Liver (tissue), 9 donors: ENCODE data around the gene PTPRN2. TPM values are rescaled to one million over a fixed set of nuclear protein-coding genes. Genes with fewer than 3 reads are reported as not detected.

Experiments
- DNase-seq: peaks from one replicate; pipeline ENCODE4 v3.0.0-alpha.2; 2017; ENCODE audit warnings: low spot score
- H3K27ac ChIP-seq, 2 donors: one replicate each; pipeline ENCODE4 v1.7.0; 2013; ENCODE audit warnings: inconsistent platforms in 2 of 2, low read length in 2 of 2, control low read depth in 1 of 2, low read depth in 1 of 2, mild to moderate bottlenecking in 1 of 2
- H3K27me3 ChIP-seq, 4 donors: one replicate each; pipeline versions ENCODE4 v1.6.1 to v1.7.0; 2013; ENCODE audit warnings: low read length in 3 of 4, inconsistent platforms in 1 of 4, mild to moderate bottlenecking in 1 of 4, moderate library complexity in 1 of 4; ENCODE audit not compliant: control insufficient read depth in 4 of 4, insufficient read depth in 4 of 4
- H3K36me3 ChIP-seq, 4 donors: one replicate each; pipeline versions ENCODE4 v1.6.1 to v1.7.0; 2013; ENCODE audit warnings: low read length in 3 of 4, mild to moderate bottlenecking in 3 of 4, low read depth in 1 of 4, moderate library complexity in 1 of 4; ENCODE audit not compliant: control insufficient read depth in 4 of 4, insufficient read depth in 3 of 4
- H3K4me1 ChIP-seq, 4 donors: one replicate each; pipeline versions ENCODE4 v1.6.1 to v1.7.0; 2013; ENCODE audit warnings: low read length in 3 of 4, mild to moderate bottlenecking in 3 of 4, moderate library complexity in 1 of 4; ENCODE audit not compliant: control insufficient read depth in 4 of 4, insufficient read depth in 4 of 4
- H3K4me3 ChIP-seq, 3 donors: one replicate each; pipeline versions ENCODE4 v1.6.1 to v1.7.0; 2013; ENCODE audit warnings: low read length in 3 of 3, control low read depth in 1 of 3, low read depth in 1 of 3, mild to moderate bottlenecking in 1 of 3
- H3K9ac ChIP-seq, 2 donors: one replicate each; pipeline ENCODE4 v1.7.0; 2013; ENCODE audit warnings: low read length in 2 of 2, mild to moderate bottlenecking in 2 of 2, moderate library complexity in 2 of 2, control low read depth in 1 of 2, low read depth in 1 of 2
- H3K9me3 ChIP-seq, 4 donors: one replicate each; pipeline versions ENCODE4 v1.6.1 to v1.7.0; 2013; ENCODE audit warnings: low read length in 3 of 4; ENCODE audit not compliant: control insufficient read depth in 4 of 4
- ATF3 ChIP-seq: IDR thresholded peaks from 2 replicates; pipeline ENCODE4 v1.6.1; 2016; ENCODE audit warnings: antibody characterized with exemption
- CTCF ChIP-seq: fragments of 150-350 bp; IDR thresholded peaks from 2 replicates; pipeline ENCODE4 v1.5.1; 2017; ENCODE audit warnings: improper control_type of control experiment, low read depth, low read length; ENCODE audit not compliant: missing input control
- EGR1 ChIP-seq, 2 donors: IDR thresholded peaks; 2 replicates each; pipeline ENCODE4 v1.6.1; 2016 to 2018; ENCODE audit warnings: antibody characterized with exemption in 2 of 2, low read depth in 2 of 2
- FOXA1 ChIP-seq: IDR thresholded peaks from 2 replicates; pipeline ENCODE4 v1.6.1; 2016; ENCODE audit warnings: antibody characterized with exemption
- FOXA2 ChIP-seq: IDR thresholded peaks from 2 replicates; pipeline ENCODE4 v1.6.1; 2016; ENCODE audit warnings: antibody characterized with exemption
- GABPA ChIP-seq, 2 donors: IDR thresholded peaks in 1 of 2; conservative IDR thresholded peaks in 1 of 2; 2 replicates each; pipeline ENCODE4 v1.6.1; 2016; ENCODE audit warnings: antibody characterized with exemption in 2 of 2, mild to moderate bottlenecking in 1 of 2, moderate library complexity in 1 of 2
- HNF4A ChIP-seq, 2 donors: conservative IDR thresholded peaks; 2 replicates each; pipeline ENCODE4 v1.6.1; 2016; ENCODE audit warnings: antibody characterized with exemption in 2 of 2, mild to moderate bottlenecking in 2 of 2
- HNF4G ChIP-seq: IDR thresholded peaks from 2 replicates; pipeline ENCODE4 v1.6.1; 2016; ENCODE audit warnings: antibody characterized with exemption
- JUND ChIP-seq, 2 donors: IDR thresholded peaks; 2 replicates each; pipeline ENCODE4 v1.6.1; 2016; ENCODE audit warnings: antibody characterized with exemption in 2 of 2
- NR2F2 ChIP-seq: IDR thresholded peaks from 2 replicates; pipeline ENCODE4 v1.6.1; 2016; ENCODE audit warnings: antibody characterized with exemption
- RXRA ChIP-seq, 2 donors: IDR thresholded peaks; 2 replicates each; pipeline ENCODE4 v1.6.1; 2017 to 2018; ENCODE audit warnings: antibody characterized with exemption in 2 of 2, mild to moderate bottlenecking in 1 of 2
- SP1 ChIP-seq: IDR thresholded peaks from 2 replicates; pipeline ENCODE4 v1.6.1; 2018; ENCODE audit warnings: antibody characterized with exemption, mild to moderate bottlenecking
- TAF1 ChIP-seq: conservative IDR thresholded peaks from 2 replicates; pipeline ENCODE4 v1.6.1; 2016; ENCODE audit warnings: antibody characterized with exemption, mild to moderate bottlenecking
- YY1 ChIP-seq: IDR thresholded peaks from 2 replicates; pipeline ENCODE4 v1.6.1; 2016; ENCODE audit warnings: antibody characterized with exemption, mild to moderate bottlenecking
- WGBS: extraction: QIAGEN DNeasy Blood & Tissue Kit; methylation state at CpG from one replicate; pipeline ENCODE4 v1.1.7; 2013; 5-methylcytosine and 5-hydroxymethylcytosine counted together
- polyA plus RNA-seq, 2 donors: library from polyadenylated mRNA; stranded (reverse) in 1 of 2; unstranded in 1 of 2; fragments of 200-250 nt in 1 of 2; fragments of >200 nt in 1 of 2; fragmentation: Nextera tagmentation in 1 of 2; extraction: Ambion mirVana in 1 of 2; gene quantifications; one replicate each; pipeline versions ENCODE4 v1.2.1 to v1.2.3, GENCODE V29; 2013 to 2015
- total RNA-seq, 2 donors: library from RNA; depleted of rRNA; stranded (reverse); fragments of >200 nt; gene quantifications; one replicate each; pipeline ENCODE4 v1.2.3, GENCODE V29; 2014
- TF ChIP-seq, protein P1 (sequence below): IDR thresholded peaks from 2 replicates; pipeline ENCODE4 v1.6.1; 2016; ENCODE audit warnings: antibody characterized with exemption
- TF ChIP-seq, protein P2 (sequence below): IDR thresholded peaks from 2 replicates; pipeline ENCODE4 v1.6.1; 2016; ENCODE audit warnings: antibody characterized with exemption
- donor health status: healthy.
- donor health status: healthy.
- donor health status: healthy.
- donor health status: healthy.
- donor health status: healthy.

PTPRN2 gene
- total and polyA plus RNA-seq, 4 donors, result 0.75 to 1.9 (median 1.1) TPM

GRCh38 chr7:157654350-157654749 is 933.3 kb downstream of the PTPRN2 start:
- no peaks in the 10 kb centered on the region for H3K4me1 ChIP-seq
- DNase-seq, result no peak
- H3K27me3 ChIP-seq, result no peaks in the 10 kb centered on the region
- TF ChIP-seq NR2F2 (no peak), HNF4A (conservative IDR thresholded peaks at IDR 0.05) (no peak)
- H3K9ac ChIP-seq, result no peak overlapping the region
- H3K27ac ChIP-seq, result no peak overlapping the region
- 90% methylated on average over 14 of the region's 14 CpGs for WGBS
- no peak overlapping the region for H3K4me3 ChIP-seq
- no peaks in the 10 kb centered on the region for H3K36me3 ChIP-seq
- no peaks in the 10 kb centered on the region for H3K9me3 ChIP-seq

DNA sequence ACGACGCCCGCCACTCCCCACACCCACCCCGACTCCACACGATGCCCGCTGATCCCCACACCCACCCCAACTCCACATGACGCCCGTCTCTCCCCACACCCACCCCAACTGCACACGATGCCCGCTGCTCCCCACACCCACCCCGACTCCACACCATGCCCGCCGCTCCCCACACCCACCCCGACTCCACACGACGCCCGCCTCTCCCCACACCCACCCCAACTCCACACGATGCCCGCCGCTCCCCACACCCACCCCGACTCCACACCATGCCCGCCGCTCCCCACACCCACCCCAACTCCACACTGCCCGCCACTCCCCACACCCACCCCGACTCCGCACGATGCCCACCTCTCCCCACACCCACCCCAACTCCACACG is 933.8 kb downstream of the PTPRN2 start:
- Histone ChIP-seq H3K4me1 (no peaks in the 10 kb centered on the region), H3K9me3 (no peaks in the 10 kb centered on the region), H3K27ac (no peak overlapping the region), H3K27me3 (no peaks in the 10 kb centered on the region), H3K4me3 (no peak overlapping the region), H3K36me3 (no peaks in the 10 kb centered on the region), H3K9ac (no peak overlapping the region)
- DNase-seq, result no peak
- whole genome bisulfite sequencing, result 91% methylated on average over 21 of the region's 28 CpGs
- TF ChIP-seq JUND (IDR thresholded peaks at IDR 0.05) (no peak), EGR1 (IDR thresholded peaks at IDR 0.05; ENCODE audit: low read depth in 2 of 2) (no peak), HNF4A (conservative IDR thresholded peaks at IDR 0.05) (no peak), YY1 (no peak), GABPA (IDR thresholded peaks at IDR 0.05 in 1 of 2, conservative IDR thresholded peaks at IDR 0.05 in 1 of 2) (no peak)
- TF ChIP-seq, protein P1, sequence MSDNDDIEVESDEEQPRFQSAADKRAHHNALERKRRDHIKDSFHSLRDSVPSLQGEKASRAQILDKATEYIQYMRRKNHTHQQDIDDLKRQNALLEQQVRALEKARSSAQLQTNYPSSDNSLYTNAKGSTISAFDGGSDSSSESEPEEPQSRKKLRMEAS, result no peak
- TF ChIP-seq, protein P2, sequence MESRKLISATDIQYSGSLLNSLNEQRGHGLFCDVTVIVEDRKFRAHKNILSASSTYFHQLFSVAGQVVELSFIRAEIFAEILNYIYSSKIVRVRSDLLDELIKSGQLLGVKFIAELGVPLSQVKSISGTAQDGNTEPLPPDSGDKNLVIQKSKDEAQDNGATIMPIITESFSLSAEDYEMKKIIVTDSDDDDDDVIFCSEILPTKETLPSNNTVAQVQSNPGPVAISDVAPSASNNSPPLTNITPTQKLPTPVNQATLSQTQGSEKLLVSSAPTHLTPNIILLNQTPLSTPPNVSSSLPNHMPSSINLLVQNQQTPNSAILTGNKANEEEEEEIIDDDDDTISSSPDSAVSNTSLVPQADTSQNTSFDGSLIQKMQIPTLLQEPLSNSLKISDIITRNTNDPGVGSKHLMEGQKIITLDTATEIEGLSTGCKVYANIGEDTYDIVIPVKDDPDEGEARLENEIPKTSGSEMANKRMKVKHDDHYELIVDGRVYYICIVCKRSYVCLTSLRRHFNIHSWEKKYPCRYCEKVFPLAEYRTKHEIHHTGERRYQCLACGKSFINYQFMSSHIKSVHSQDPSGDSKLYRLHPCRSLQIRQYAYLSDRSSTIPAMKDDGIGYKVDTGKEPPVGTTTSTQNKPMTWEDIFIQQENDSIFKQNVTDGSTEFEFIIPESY, result no peak

- H3K4me1 ChIP-seq, result no peaks in the 10 kb centered on the region
- H3K9me3 ChIP-seq, result no peaks in the 10 kb centered on the region
- no peak overlapping the region for H3K27ac ChIP-seq
- no peak overlapping the region for H3K4me3 ChIP-seq
- H3K27me3 ChIP-seq, result no peaks in the 10 kb centered on the region
- no peak overlapping the region for H3K9ac ChIP-seq
- 83% methylated on average over 32 of the region's 32 CpGs for WGBS
- no peak for DNase-seq
- H3K36me3 ChIP-seq, result no peaks in the 10 kb centered on the region
- TF ChIP-seq, protein P1, result no peak
- TF ChIP-seq EGR1 (IDR thresholded peaks at IDR 0.05; ENCODE audit: low read depth in 2 of 2) (no peak), JUND (IDR thresholded peaks at IDR 0.05) (no peak), TAF1 (no peak), FOXA2 (no peak), FOXA1 (no peak), HNF4G (no peak), ATF3 (no peak), CTCF (no peak), GABPA (IDR thresholded peaks at IDR 0.05 in 1 of 2, conservative IDR thresholded peaks at IDR 0.05 in 1 of 2) (no peak), YY1 (no peak), HNF4A (conservative IDR thresholded peaks at IDR 0.05) (no peak), NR2F2 (no peak), RXRA (IDR thresholded peaks at IDR 0.05) (no peak), SP1 (no peak)
- TF ChIP-seq, protein P2, result no peak
Measured at GRCh38 chr7:157652954-157653826, 934.4 kb downstream of the PTPRN2 start.
